ENCODE measurements around the gene MAP3K3.
A peak's percentile ranks its signal among the peaks of the same experiment; 100 is the strongest.

MAP3K3 gene

DNA sequence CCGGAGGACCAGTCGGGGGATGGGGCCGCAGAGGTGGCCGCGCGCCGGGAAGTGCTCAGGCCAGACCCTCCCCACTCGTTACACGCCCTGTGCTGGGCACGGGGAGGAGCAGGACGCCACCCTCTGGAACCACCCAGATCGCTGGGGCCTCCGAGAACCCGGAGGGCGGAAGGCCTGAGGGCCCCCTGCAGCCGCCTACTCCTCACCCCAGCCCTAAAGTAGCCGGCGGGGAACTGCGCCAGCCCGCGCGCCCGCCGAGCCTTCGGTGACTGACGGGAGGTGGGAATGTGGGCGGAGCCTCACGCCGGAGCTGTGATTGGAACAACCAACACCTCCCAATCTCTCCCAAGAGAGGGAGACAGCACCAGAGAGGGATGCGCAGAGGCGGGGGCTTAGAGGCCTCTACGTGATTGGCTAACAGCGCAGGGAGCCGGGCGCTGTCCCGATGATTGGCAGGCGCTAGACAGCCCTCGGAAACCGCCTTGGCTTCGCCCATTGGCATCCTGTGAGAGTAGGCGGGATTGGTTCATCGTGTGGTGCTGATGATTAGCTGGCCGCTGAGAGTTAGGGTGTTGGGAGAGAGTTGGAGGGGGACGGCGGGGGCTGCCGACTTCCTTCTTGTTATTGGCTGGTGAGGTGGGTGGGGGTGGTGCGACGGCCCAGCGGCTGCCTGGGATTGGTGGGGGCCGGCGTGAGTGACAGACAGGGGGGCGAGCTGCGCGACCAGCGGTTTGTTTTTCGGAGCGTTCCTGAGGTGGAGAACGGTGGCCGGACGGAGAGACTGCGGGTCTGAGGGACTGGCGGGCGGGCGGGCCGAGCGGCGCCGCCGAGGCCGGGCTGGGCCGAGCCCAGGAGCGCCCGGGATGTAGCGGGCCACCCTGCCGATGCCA, at the start of gene MAP3K3:
MAP3K3 (plus strand) TSS at position 734 of the 890 bp plus-strand sequence. CDS start 343 bp downstream, outside the sequence.
- DNase-seq = peak; percentile 76 to 100

DNA sequence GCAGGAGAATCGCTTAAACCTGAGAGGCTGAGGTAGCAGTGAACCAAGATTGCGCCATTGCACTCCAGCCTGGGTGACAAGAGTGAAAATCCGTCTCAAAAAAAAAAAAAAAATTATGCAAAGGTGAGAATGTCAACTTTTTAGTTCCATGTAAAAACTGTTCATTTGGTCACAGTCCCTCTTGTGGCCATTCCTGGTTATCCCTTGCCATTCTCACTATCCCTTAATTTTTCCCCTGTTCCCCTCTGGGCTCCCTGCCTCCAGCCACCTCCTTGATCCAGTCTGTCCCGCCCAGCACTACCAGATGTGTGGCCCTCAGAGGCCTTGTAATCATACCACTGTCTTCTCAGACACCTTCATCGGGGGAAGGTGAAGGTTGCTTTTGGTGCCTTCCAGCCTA, 48.6 kb upstream of the MAP3K3 start:
- DNase-seq = no peak

DNA sequence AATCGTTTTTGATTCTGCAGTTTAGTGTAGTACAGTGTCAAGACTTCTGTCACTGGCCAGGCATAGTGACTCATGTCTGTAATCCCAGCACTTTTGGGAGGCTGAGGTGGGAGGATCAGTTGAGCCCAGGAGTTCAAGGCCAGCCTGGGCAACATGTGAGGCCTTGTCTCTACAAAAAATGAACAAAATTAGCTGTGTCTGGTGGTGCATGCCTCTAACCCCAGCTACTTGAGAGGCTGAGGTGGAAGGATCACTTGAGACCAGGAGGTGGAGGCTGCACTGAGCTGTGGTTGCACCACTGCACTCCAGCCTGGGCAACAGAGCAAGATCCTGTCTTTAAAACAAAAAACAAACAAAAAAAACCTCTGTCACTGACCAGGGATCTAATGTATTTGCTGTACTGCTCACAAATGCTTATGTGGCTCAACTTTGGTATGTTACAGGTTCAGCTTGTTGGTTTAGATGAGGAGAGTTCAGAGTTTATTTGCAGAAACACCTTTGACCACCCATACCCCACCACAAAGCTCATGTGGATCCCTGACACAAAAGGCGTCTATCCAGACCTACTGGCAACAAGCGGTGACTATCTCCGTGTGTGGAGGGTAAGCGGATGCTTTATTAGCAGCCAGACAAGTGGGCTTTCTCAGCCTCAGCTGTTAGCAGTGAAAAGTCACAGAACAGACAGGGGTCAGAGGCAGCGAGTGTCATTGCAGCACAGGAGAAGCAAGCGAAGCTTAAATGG, 44.0 kb upstream of the MAP3K3 start:
- DNase-seq = no peak

DNA sequence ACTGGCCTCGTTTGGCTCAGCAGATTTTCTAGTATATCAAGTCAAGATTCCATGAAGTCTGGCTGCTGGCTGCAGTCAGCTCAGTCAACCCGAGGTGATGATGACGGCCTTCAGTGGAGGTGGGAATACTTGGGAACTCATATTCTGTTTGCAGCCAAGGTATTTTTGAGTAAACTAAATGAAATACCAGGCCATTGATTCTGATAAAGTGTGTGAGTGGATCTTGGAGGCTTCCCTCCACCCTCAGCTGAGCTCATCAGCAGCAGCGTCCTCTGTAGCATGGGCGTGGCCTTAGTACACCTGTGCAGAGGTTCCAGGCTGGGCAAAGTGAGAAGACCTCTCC, 43.5 kb upstream of the MAP3K3 start:
- DNase-seq = no peak

DNA sequence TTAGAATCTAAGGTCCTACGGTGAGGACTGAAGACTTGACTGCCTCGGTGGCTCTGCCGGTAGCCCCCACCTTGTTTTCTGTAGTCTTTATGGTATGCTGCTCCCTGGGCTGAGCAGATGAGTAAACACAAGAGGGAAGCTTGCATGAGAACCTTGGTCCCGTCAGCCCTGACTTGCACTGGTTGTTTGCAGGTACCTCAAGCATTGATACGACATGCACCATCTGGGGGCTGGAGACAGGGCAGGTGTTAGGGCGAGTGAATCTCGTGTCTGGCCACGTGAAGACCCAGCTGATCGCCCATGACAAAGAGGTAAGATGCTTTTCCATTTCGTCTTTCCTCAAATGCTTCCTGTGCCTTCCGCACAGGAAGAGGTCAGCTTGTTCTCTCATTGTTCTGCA, 42.6 kb upstream of the MAP3K3 start:
- DNase-seq = no peak

DNA sequence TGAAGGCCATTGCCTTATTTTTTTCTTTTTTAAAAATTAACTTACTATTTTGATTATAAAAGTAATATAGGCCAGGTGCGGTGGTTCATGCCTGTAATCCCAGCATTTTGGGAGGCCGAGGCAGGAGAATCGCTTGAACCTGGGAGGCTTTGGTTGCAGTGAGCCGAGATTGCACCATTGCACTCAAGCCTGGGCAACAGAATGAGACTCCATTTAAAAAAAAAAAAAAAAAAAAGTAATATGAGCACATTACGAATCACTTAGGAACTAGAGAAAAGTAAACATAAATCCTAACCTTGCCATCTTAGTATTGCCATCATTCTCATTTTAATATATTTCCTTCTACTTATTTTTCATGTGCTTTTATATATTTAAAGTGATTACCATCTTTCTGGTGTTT, 34.4 kb upstream of the MAP3K3 start:
- no peak for DNase-seq

DNA sequence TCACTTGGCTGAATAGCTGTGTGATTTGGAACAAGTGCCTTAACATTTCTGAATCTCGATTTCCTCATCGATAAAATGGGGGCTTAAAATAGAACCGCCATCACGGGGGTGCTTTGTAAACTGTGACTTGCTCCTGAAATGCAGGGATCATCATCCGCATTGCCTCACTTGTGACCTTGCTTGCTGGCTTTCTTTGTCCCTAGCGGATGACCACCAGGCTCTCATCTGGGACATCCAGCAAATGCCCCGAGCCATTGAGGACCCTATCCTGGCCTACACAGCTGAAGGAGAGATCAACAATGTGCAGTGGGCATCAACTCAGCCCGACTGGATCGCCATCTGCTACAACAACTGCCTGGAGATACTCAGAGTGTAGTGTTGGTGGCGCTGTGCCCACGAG, 33.4 kb upstream of the MAP3K3 start:
- no peak for DNase-seq

DNA sequence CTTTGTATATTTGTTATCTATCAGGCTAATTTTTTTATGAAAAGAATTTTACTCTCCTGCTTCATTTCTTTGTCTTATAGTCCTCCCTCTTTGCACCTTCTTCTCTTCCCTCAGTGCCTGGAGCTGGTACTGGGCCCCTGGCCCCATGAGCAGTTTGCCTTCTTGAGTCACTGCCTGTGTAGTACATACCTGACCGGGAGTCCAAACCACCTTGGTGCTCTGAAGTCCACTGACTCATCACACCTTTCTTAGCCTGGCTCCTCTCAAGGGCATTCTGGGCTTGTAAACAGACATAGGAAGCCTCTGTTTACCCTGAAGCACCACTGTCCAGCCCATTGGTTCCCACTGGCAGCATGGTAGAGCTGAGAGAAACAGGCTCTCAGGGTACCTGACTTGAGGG, 32.6 kb upstream of the MAP3K3 start:
- no peak for DNase-seq

DNA sequence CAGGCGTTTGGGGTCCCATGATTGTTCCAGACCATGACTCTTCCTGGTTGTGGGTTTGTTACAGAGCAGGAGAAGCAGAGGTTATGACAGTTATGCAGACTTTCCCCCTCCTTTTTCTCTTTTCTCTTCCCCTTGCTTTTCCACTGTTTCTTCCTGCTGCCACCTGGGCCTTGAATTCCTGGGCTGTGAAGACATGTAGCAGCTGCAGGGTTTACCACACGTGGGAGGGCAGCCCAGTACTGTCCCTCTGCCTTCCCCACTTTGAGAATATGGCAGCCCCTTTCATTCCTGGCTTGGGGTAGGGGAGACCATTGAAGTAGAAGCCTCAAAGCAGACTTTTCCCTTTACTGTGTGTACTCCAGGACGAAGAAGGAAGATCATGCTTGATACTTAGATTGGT, 29.4 kb upstream of the MAP3K3 start:
- no peak for DNase-seq

DNA sequence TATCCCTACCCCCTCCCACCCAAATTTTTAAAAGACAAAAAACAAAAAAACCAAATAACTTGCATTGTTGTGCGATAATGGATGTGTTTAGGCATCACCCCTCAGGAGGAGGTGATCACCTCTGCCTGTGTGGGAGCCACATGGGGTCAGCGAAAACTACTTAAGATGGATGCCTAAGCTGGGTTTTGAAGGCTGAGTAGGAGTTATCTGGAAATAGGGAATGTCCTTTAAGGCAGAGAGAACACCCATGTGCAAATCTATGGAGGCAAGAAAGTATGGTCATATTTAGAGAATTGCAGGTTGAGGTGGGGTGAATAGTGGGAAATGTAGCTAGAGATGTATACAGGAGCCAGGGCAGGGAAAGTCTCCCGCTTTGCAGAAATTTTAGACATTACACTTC, 27.1 kb upstream of the MAP3K3 start:
- no peak for DNase-seq

DNA sequence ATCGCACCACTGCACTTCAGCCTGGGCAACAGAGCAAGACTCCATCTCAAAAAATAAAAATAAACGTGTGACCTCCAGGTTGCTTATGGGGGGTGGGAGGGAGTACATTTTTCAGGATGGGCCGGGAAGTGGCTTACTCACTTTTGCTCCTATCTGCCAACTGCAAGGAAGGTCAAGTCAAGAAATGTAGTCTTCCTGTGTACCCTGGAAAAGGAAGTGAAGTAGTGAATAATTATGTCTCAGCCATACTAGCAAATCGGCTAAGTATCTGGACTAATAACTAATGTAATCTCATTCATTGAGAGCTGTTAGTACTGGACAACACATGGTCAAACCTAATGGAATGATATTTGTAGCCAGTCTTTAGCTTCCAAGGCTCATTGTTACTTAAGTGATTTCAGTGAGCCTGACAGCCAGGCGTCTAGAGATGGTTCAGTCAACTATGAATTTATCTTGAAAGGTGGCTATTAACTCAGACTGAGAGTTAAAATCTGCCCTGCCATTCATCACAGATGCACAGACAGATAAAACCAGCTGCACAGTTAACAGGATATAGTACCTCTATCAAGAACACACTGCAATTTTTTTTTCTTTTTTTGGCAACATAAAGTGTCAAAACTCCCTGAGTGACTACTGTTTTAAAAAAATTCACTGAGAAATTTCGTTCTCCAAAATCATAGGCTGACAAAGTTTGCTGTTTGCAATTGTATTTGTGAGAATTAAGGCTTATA, 25.2 kb upstream of the MAP3K3 start:
- DNase-seq = peak in 1 of 2 donors; percentile 11

DNA sequence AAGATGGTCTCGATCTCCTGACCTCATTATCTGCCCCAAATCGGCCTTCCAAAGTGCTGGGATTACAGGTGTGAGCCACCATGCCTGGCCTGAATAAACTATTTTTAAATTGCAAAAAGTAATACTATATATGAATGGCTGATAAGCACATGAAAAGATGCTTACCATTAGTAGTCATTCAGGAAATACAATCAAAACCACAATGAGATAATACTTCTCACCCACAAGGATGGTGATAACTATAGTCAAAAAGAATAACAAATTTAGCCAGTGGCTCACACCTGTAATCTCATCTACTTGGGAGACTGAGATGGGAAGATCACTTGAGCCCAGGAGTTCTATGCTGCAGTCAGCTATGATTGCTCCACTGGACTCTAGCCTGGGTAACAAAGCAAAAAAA, 23.9 kb upstream of the MAP3K3 start:
- no peak for DNase-seq

DNA sequence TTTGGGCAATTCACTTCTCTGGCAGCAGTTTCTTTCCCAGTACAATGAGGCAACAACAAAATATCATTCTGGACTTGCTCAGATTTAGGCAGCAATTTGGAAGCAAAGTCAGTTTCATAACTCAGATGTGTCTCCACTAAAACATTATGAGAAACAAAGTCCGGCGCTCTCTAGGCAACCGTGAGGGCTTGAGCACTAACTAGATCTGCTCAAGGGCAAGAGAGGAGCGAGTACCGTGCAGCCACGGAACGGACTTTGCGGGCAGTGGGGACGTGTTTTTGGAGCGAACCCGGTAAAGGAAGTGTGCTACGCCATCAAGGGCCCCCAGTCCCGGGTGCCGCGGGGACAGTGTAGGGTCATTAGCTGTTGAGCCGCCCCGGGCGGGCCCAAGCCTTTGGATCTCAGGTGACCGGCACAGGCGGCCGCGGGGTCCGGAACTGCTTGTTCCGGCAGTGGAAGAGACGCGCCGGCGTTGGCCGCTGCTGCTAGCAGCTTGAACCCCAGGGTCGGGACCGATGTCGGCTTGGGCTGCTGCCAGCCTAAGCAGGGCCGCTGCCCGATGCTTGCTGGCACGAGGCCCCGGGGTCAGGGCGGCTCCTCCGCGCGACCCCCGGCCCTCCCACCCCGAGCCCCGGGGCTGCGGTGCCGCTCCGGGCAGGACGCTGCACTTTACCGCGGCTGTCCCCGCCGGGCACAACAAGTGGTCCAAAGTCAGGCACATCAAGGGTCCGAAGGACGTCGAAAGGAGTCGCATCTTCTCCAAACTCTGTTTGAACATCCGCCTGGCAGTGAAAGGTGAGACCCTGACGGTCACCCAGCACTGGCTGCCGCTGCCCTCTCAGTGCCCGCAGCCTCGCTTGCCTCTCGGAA, 21.4 kb upstream of the MAP3K3 start, which contains the start of gene TACO1:
TACO1 (plus strand) TSS at position 327 of the 870 bp plus-strand sequence; CDS start at position 516, 189 bp downstream.
- DNase-seq = peak; percentile 68

DNA sequence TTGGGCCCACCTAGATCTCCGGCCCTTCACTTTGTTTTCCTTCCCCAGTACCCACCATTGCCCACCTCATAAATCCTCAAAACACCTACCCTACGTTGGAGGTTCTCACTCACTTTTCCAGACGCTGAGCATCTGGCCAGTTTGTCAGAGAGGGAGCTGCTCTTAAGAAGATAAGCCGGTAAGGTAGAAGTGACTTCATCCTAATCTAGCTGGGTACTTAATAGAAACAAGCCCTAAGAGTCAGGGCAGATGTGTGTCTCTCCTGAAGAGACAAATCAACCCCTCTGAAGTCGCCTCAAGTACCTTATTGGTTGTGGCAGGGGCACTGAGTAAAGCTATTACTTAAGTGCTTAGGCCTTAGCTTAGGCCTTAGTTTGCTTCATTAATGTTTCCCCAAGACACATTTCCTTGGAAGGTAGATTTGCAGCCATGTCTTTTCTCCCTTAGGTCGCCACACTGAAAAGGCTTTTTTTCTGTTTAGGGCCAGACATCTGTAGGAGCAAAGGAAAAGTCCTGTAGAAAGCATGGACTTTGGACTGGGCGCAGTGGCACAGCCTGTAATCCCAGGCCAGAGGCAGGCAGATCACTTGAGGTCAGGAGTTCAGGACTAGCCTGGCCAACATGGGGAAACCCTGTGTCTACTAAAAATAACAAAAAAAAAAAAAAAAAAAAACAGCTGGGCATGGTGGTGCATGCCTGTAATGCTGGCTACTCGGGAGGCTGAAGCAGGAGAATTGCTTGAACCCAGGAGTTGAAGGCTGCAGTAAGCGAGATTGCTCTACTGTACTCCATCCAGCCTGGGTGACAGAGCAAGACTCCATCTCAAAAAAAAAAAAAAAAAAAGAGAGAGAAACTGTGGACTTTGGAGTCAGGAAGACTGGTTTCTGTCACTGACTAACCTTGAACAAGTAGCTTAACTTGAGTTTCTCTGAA, 20.5 kb upstream of the MAP3K3 start:
- DNase-seq = no peak

DNA sequence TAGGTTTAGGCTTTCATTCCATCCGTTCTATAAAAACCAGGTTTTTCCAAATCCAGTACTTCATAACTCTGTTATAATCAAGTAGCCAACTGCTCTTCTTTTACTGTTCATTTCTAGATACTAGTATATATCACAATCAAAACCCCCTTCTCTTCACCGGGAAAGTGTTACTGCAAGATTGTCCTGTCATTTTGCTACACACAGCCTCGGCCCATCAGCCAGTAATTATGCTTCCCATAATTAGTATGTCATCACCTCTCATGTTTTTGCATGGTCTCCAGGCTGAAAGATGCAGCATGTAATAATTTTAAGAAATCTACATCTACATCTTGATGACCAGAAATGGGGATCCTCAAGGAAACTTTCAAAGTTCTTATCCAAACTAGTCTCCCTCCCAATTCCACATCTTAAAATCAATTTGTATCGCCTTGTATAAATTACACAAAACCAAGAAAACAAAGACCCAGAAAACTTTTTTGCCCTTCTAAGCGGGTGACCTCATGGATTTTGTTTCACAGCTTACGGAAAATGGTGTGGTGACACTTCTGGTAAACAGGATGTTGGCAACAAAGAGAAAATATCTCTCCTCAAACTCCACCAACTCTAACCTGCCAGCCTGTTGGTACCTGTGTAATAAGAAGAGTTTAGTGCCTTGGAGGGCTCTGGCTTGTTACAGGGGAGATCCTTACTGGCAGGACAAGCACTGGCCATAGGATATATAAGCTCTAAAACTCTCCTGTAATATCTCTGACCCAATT, 12.2 kb upstream of the MAP3K3 start:
- no peak for DNase-seq

DNA sequence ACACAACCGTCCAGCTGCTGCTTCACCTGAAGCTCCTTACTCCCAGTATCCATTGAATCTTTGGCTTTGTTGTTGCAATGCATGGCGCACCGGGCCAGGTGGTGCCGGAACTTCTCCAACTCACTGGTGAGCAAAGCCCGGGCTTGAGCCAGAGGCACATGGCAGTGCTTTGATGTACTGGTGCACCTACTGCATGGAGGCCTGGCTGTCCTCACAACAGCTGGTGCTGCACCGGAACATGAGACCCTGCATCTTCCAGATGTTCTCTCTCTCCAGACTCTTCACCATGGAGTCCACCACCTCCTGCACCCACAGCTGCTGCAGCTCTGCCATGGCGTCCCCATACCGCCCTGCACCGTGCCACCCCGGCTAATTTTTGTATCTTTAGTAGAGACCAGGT, 11.4 kb upstream of the MAP3K3 start:
- DNase-seq = no peak

DNA sequence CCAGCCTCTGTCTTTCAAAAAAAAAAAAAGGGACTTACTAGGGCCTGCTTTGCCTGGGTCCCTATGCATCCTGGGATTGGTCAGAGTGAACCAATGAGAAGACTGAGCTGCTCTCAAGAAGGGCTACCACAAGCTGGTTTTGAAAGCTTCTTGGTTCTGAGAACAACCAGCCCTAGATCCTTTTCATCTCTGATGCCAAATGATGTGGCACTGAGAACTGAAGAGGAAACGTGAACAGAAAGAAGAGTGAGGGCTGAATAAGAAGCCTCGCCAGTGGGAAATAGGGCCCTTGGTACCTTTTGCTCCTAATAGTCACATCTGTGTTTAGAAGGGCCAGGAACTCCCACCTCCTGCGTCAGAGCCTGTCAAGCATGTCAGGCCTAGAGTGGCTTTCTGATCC, 10.9 kb upstream of the MAP3K3 start:
- no peak for DNase-seq

DNA sequence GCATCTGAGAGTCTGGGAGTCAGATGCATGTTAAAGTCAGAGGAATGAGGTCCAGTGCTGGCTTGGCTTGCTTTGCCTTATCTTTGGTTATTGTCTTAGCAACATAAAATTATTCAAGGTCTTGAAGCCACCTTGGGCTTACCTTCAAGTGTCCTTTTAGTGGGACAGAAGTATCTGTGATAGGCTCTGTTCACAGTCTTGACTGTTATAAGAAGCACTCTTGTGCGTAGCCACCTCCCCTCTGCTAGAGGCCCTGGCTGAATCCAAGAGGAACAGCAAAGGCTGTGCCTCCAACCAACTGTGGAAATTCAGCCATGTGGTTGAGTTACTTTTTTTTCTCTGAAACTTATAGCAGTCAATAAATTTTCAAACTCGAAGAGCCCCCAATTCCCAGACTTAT, 8.6 kb upstream of the MAP3K3 start:
- DNase-seq = no peak

DNA sequence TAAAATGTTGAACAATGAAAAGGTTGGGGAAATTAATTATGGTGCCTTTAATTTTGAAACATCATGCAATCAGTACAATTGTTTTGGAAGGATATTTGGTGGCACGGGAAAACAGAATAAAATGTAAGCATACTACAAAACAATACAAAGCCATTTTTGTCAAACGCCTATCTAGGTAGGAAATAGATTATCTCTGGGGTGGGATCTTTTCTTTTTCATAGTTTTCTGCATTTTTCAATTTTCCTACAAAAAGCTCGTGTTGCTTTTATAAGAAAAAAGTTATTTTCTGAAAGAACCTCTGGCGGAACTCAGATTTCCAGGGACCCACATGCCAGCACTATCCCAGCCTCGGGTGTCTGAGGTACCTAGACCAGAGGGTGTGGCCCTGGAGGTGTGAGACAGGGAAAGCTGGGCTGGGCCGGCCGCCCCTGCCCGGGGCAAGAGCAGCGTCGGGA, 961 bp upstream of the MAP3K3 start:
- DNase-seq = no peak
